ENCODE data around the gene KIF21B. TPM values are rescaled to one million over a fixed set of nuclear protein-coding genes. Genes with fewer than 3 reads are reported as not detected.

The KIF21B gene
- total RNA-seq, 4 donors from 2014 or later = 0.89 to 1.5 (median 1.1) TPM

- Histone ChIP-seq H3K9me3 (no peaks in the 10 kb centered on the region), H3K36me3 (no peaks in the 10 kb centered on the region), H3K4me1 (peaks cover 0 to 22% of the 10 kb centered on the region in 2 donors), H3K27ac (no peak overlapping the region), H3K4me3 (replicated peaks in 1 of 3) (no peak overlapping the region), H3K27me3 (no peaks in the 10 kb centered on the region)
- TF ChIP-seq CTCF (IDR thresholded peaks at IDR 0.05) = no peak
- TF ChIP-seq POLR2A (IDR thresholded peaks at IDR 0.05) = no peak
- intact Hi-C loops (cut with DNase I) = no loop called here
- DNase-seq = no peak
- WGBS, 2 donors = 50 to 54% methylated on average over 30 to 33 of the region's 33 CpGs
Observed at GRCh38 chr1:201013991-201014815, 9.3 kb downstream of the KIF21B start.

GRCh38 chr1:201013031-201013485 is 10.5 kb downstream of the KIF21B start:
- peaks cover 0 to 22% of the 10 kb centered on the region in 2 donors for H3K4me1 ChIP-seq
- intact Hi-C loops (cut with DNase I) = no loop called here
- no peaks in the 10 kb centered on the region for H3K36me3 ChIP-seq
- WGBS, 2 donors = 65 to 89% methylated on average over 3 to 4 of the region's 4 CpGs
- H3K27ac ChIP-seq = no peak overlapping the region
- no peak overlapping the region for H3K4me3 ChIP-seq (replicated peaks in 1 of 3)
- no peaks in the 10 kb centered on the region for H3K9me3 ChIP-seq
- H3K27me3 ChIP-seq = no peaks in the 10 kb centered on the region
- TF ChIP-seq POLR2A (IDR thresholded peaks at IDR 0.05) = no peak
- no peak for TF ChIP-seq CTCF (IDR thresholded peaks at IDR 0.05)
- no peak for DNase-seq

- Histone ChIP-seq H3K27me3 (no peaks in the 10 kb centered on the region), H3K27ac (no peak overlapping the region), H3K36me3 (no peaks in the 10 kb centered on the region), H3K9me3 (no peaks in the 10 kb centered on the region), H3K4me1 (peaks cover 0 to 10% of the 10 kb centered on the region in 2 donors), H3K4me3 (replicated peaks in 1 of 3) (no peak overlapping the region)
- DNase-seq = no peak
- intact Hi-C loops (cut with DNase I) = no loop called here
- TF ChIP-seq POLR2A (IDR thresholded peaks at IDR 0.05) (no peak), CTCF (IDR thresholded peaks at IDR 0.05) (no peak)
- whole genome bisulfite sequencing, 2 donors = 67 to 70% methylated on average over 1 to 3 of the region's 3 CpGs
Observed at GRCh38 chr1:201011616-201012015, 11.9 kb downstream of the KIF21B start.

- Histone ChIP-seq H3K9me3 (no peaks in the 10 kb centered on the region), H3K27ac (no peak overlapping the region), H3K4me1 (peaks cover 0 to 4% of the 10 kb centered on the region in 2 donors), H3K36me3 (no peaks in the 10 kb centered on the region), H3K27me3 (no peaks in the 10 kb centered on the region), H3K4me3 (replicated peaks in 1 of 3) (no peak overlapping the region)
- TF ChIP-seq POLR2A (IDR thresholded peaks at IDR 0.05) = no peak
- TF ChIP-seq CTCF (IDR thresholded peaks at IDR 0.05) = no peak
- DNase-seq = no peak
- intact Hi-C loops (cut with DNase I) = no loop called here
- WGBS, 2 donors = 81 to 90% methylated on average over 8 of the region's 11 CpGs
Observed at GRCh38 chr1:201009962-201010645, 13.4 kb downstream of the KIF21B start.

Measured in thyroid gland (tissue), 4 donors.